PC-9 (cell line): Measurements from ENCODE around the gene ASB11. TPM values are rescaled to one million over a fixed set of nuclear protein-coding genes. Genes with fewer than 3 reads are reported as not detected.

Experiments used
- BruUV-seq: library from RNA; stranded (reverse); fragments of 400-500 nt; replicated peaks from 2 replicates; lab custom pipeline; 2021; lab: Mats Ljungman, UMichigan
- CTCF ChIA-PET: fragments of 300-600 bp; sonication (Branson Sonifier 250); formaldehyde crosslinking; loops from one replicate; lab custom pipeline; 2022; ENCODE audit warnings: antibody characterized with exemption; lab: Charles Lee
- POLR2A ChIA-PET: fragments of 300-600 bp; sonication (Branson Sonifier 250); formaldehyde crosslinking; loops from one replicate; lab custom pipeline; 2022; ENCODE audit warnings: antibody characterized with exemption; ENCODE audit not compliant: unreplicated experiment; lab: Charles Lee
- DNase-seq, 2 experiments: peaks; one replicate each; pipeline versions ENCODE4 v3.0.0 to v3.0.0-alpha.2; 2015 to 2022; ENCODE audit warnings: mixed read lengths in 1 of 2
- H2AFZ ChIP-seq: fragments of 200-600 bp; sonication (generic); 2 replicates; pipeline ENCODE4 v1.8.1; 2017; ENCODE audit warnings: antibody characterized with exemption
- H3F3A ChIP-seq: fragments of 200-600 bp; sonication (generic); 2 replicates; pipeline ENCODE4 v1.8.1; 2017; ENCODE audit warnings: antibody characterized with exemption, mild to moderate bottlenecking, low read depth; ENCODE audit not compliant: insufficient read depth
- H3K27ac ChIP-seq: fragments of 200-600 bp; sonication (generic); 2 replicates; pipeline ENCODE4 v1.6.1; 2016; ENCODE audit warnings: mixed run types
- H3K27me3 ChIP-seq: fragments of 200-600 bp; sonication (generic); 2 replicates; pipeline ENCODE4 v1.6.1; 2016; ENCODE audit warnings: low read depth, mixed run types; ENCODE audit not compliant: insufficient read depth
- H3K36me3 ChIP-seq: fragments of 200-600 bp; sonication (generic); 2 replicates; pipeline ENCODE4 v1.6.1; 2016; ENCODE audit warnings: low read depth, mixed run types
- H3K4me1 ChIP-seq: fragments of 200-600 bp; sonication (generic); replicated peaks from 2 replicates; pipeline ENCODE4 v1.6.1; 2016; ENCODE audit warnings: mixed run types; ENCODE audit not compliant: insufficient read depth
- H3K4me2 ChIP-seq: fragments of 200-600 bp; sonication (generic); 2 replicates; pipeline ENCODE4 v1.6.1; 2017; ENCODE audit warnings: mixed run types
- H3K4me3 ChIP-seq: fragments of 200-600 bp; sonication (generic); 2 replicates; pipeline ENCODE4 v1.6.1; 2016; ENCODE audit warnings: mixed run types
- H3K79me2 ChIP-seq: fragments of 200-600 bp; sonication (generic); 2 replicates; pipeline ENCODE4 v1.6.1; 2017; ENCODE audit warnings: low read depth, mixed run types
- H3K9me2 ChIP-seq: fragments of 200-600 bp; sonication (generic); 2 replicates; pipeline ENCODE4 v1.8.1; 2017; ENCODE audit warnings: mild to moderate bottlenecking; ENCODE audit not compliant: insufficient read depth
- H3K9me3 ChIP-seq: fragments of 200-600 bp; sonication (generic); 2 replicates; pipeline ENCODE4 v1.8.1; 2016; ENCODE audit warnings: low read depth; ENCODE audit not compliant: insufficient read depth
- H4K20me1 ChIP-seq: fragments of 200-600 bp; sonication (generic); 2 replicates; pipeline ENCODE4 v1.8.1; 2017; ENCODE audit not compliant: insufficient read depth
- EZH2 ChIP-seq: fragments of 200-600 bp; sonication (generic); IDR thresholded peaks from 2 replicates; pipeline ENCODE4 v1.8.0; 2017; ENCODE audit warnings: antibody characterized with exemption, low read depth
- intact Hi-C: fragments of 100-400 bp; cut with micrococcal nuclease; formaldehyde crosslinking; loops from one replicate; pipeline ENCODE4 v1.10.0; 2022; ENCODE audit not compliant: unreplicated experiment
- total RNA-seq: library from RNA; stranded (reverse); gene quantifications from 2 replicates; pipeline ENCODE4 v1.2.3, GENCODE V29; 2021
- TF ChIP-seq, protein P1 (sequence below): fragments of 200-600 bp; sonication (generic); conservative IDR thresholded peaks from 2 replicates; pipeline ENCODE4 v1.6.1; 2017; ENCODE audit warnings: mixed run types, antibody characterized with exemption, mild to moderate bottlenecking, moderate library complexity

Gene ASB11
- total RNA-seq, 1 experiment from 2014 or later, result not detected

DNA sequence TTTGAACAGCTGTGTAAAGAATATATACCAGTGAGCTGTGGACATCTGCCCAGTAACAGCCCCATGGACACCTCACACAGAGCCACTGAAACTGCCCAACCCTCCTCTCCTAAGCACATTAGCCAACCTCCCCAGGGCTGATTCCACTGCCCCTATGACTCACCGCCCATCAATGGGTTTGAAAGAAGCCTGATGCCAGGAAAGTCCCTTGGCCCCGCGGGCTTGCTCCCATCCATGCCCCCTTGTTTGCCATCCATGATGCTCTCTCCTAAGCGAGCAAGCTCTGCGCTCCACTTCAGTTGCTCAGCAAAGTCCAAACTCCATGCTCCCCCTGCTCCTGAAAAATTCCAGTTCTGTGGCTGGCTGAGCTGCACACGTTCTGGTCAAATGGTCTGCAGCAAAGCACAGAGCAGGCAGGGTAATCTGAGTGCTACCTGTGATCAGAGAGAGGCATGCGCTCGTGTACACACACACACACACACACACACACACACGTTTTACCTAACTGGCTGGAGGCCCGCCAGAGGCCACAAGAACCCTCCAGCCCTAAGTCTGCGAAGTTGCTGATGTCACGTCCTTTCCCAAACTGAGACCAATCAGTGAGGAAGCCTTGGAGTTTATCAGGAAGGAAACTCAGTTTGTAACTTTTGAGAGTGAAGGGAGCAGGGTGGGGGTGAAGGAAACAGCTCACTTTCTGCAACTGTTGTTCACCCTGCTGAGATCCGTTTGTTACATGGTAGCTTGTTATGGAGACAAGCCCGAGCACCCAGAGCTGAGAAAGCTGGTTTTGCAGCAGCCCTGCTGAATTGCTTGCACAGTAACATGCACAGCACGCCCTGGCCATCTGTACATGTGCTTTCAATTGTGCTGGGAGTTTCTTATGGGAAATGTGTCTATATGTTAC, 45.6 kb downstream of the ASB11 start, which contains the start of gene ASB9:
TSS of gene ASB9 (minus strand) at position 466 of the 904 bp plus-strand sequence. CDS start at position 257, 209 bp downstream.
- ChIA-PET CTCF (no interaction called here), POLR2A (interaction anchor here (0.6 to 0.7 kb wide), 3 partner anchors 468 to 1450 kb away, joined by 3 to 6 read pairs (median 3); partner anchors contain the start of genes CA5B and SYAP1)
- TF ChIP-seq EZH2, result no peak
- TF ChIP-seq, protein P1, sequence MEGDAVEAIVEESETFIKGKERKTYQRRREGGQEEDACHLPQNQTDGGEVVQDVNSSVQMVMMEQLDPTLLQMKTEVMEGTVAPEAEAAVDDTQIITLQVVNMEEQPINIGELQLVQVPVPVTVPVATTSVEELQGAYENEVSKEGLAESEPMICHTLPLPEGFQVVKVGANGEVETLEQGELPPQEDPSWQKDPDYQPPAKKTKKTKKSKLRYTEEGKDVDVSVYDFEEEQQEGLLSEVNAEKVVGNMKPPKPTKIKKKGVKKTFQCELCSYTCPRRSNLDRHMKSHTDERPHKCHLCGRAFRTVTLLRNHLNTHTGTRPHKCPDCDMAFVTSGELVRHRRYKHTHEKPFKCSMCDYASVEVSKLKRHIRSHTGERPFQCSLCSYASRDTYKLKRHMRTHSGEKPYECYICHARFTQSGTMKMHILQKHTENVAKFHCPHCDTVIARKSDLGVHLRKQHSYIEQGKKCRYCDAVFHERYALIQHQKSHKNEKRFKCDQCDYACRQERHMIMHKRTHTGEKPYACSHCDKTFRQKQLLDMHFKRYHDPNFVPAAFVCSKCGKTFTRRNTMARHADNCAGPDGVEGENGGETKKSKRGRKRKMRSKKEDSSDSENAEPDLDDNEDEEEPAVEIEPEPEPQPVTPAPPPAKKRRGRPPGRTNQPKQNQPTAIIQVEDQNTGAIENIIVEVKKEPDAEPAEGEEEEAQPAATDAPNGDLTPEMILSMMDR, result no peak
- DNase-seq, result peak; percentile 79 to 89
- Histone ChIP-seq H3K79me2 (no peaks in the 10 kb centered on the region), H2AFZ (peak within 1 kb of the TSS; percentile 80), H3K4me1 (peaks cover 21% of the 10 kb centered on the region), H3K4me2 (peak within 1 kb of the TSS; percentile 86), H3K36me3 (no peaks in the 10 kb centered on the region), H3K9me3 (no peaks in the 10 kb centered on the region), H3K9me2 (no peaks in the 10 kb centered on the region), H3K4me3 (peak within 1 kb of the TSS; percentile 55), H3K27me3 (no peaks in the 10 kb centered on the region), H3F3A (peaks cover 17% of the 10 kb centered on the region), H3K27ac (peak within 1 kb of the TSS; percentile 81), H4K20me1 (no peaks in the 10 kb centered on the region)
- intact Hi-C loops, result no loop called here
- BruUV-seq, result no TSS peak

- Histone ChIP-seq H3K4me1 (peaks cover 21% of the 10 kb centered on the region), H3K36me3 (no peaks in the 10 kb centered on the region), H3K9me2 (no peaks in the 10 kb centered on the region), H3K4me2 (peak overlapping the region; percentile 86), H4K20me1 (no peaks in the 10 kb centered on the region), H3K79me2 (no peaks in the 10 kb centered on the region), H3K27me3 (no peaks in the 10 kb centered on the region), H3K27ac (peak overlapping the region; percentile 81), H3K4me3 (peak overlapping the region; percentile 55; the same call in 1 of the 2 replicates), H3F3A (peaks cover 17% of the 10 kb centered on the region), H3K9me3 (no peaks in the 10 kb centered on the region), H2AFZ (no peak overlapping the region)
- POLR2A ChIA-PET, result interaction anchor here (0.6 kb wide), 1 partner anchor 1450 kb away, joined by 3 read pairs; the partner anchor contains the start of gene SYAP1
- intact Hi-C loops, result no loop called here
- CTCF ChIA-PET, result no interaction called here
- BruUV-seq, result no TSS peak
- TF ChIP-seq EZH2, result no peak
- TF ChIP-seq, protein P1, result no peak
- DNase-seq, result peak in 1 of 2 experiments; percentile 38
Measured at GRCh38 chrX:15269120-15269519, 46.3 kb downstream of the ASB11 start.

GRCh38 chrX:15254852-15255251, 60.6 kb downstream of the ASB11 start:
- H3K9me2 ChIP-seq, result no peaks in the 10 kb centered on the region
- TF ChIP-seq, protein P1, result no peak
- TF ChIP-seq EZH2, result no peak
- CTCF ChIA-PET, result interaction anchor here (0.6 kb wide), 1 partner anchor 120 kb away, joined by 3 read pairs; no protein-coding TSS in a partner anchor
- intact Hi-C loops, result no loop called here
- no peak for DNase-seq
- 0 out of 2 replicates have a peak, but pooled peaks cover 3% of the 10 kb centered on the region for H3K9me3 ChIP-seq
- no TSS peak for BruUV-seq
- no peaks in the 10 kb centered on the region for H3K79me2 ChIP-seq
- 0 out of 2 replicates have a peak, but pooled peaks cover 5% of the 10 kb centered on the region for H3K4me1 ChIP-seq
- H2AFZ ChIP-seq, result no peak overlapping the region
- H3K27ac ChIP-seq, result no peak overlapping the region
- POLR2A ChIA-PET, result no interaction called here
- H3K27me3 ChIP-seq, result no peaks in the 10 kb centered on the region
- no peak overlapping the region for H3K4me2 ChIP-seq
- H3K4me3 ChIP-seq, result no peak overlapping the region
- H4K20me1 ChIP-seq, result no peaks in the 10 kb centered on the region
- no peaks in the 10 kb centered on the region for H3K36me3 ChIP-seq
- no peaks in the 10 kb centered on the region for H3F3A ChIP-seq
